K562 (cell line): ENCODE measurements around the gene FGFRL1.

Experiments used
- JUND ChIP-seq, 2 experiments: IDR thresholded peaks; 2 replicates in 1 of 2; 3 replicates in 1 of 2; pipeline ENCODE4 v1.6.1; 2011; ENCODE audit warnings: borderline replicate concordance in 2 of 2, low read depth in 2 of 2, low read length in 2 of 2, improper control_type of control experiment in 1 of 2, missing biosample characterization in 1 of 2, missing genetic modification characterization in 1 of 2, missing genetic modification reagents in 1 of 2
- KLF13 ChIP-seq: fragments of 450-650 bp; IDR thresholded peaks from 2 replicates; pipeline ENCODE4 v1.6.1; 2016; ENCODE audit warnings: missing genetic modification characterization, low read depth, mild to moderate bottlenecking, missing compliant biosample characterization, moderate library complexity, borderline replicate concordance
- NFXL1 ChIP-seq: fragments of 450-650 bp; formaldehyde crosslinking; IDR thresholded peaks from 2 replicates; pipeline ENCODE4 v1.4.0; 2021; ENCODE audit warnings: mild to moderate bottlenecking
- PHF8 ChIP-seq: fragments of 200-600 bp; sonication (generic); IDR thresholded peaks from 2 replicates; pipeline ENCODE4 v1.6.1; 2012; ENCODE audit warnings: mixed run types, mild to moderate bottlenecking, inconsistent platforms, low read length, moderate library complexity, borderline replicate concordance
- RAD21 ChIP-seq, 2 experiments: fragments of 250-450 bp in 1 of 2; fragments of 450-650 bp in 1 of 2; sonication (Bioruptor Pico) in 1 of 2; formaldehyde crosslinking in 1 of 2; IDR thresholded peaks in 1 of 2; conservative IDR thresholded peaks in 1 of 2; 2 replicates each; pipeline versions ENCODE4 v1.4.0 to v1.8.0; 2020 to 2022; ENCODE audit warnings: mild to moderate bottlenecking in 2 of 2, moderate library complexity in 1 of 2
- ZFP36 ChIP-seq: fragments of 150-350 bp; IDR thresholded peaks from 2 replicates; pipeline ENCODE4 v1.6.1; 2018; ENCODE audit warnings: low read length, low read depth; ENCODE audit not compliant: partially characterized antibody
- ZNF12 ChIP-seq: sonication (generic); formaldehyde crosslinking; IDR thresholded peaks from 2 replicates; pipeline ENCODE4 v1.4.0; 2020; ENCODE audit warnings: mild to moderate bottlenecking, missing genetic modification reagents
- ZNF586 ChIP-seq: fragments of 450-650 bp; formaldehyde crosslinking; conservative IDR thresholded peaks from 2 replicates; pipeline ENCODE4 v1.4.0; 2020; ENCODE audit warnings: mild to moderate bottlenecking, moderate library complexity
- TF ChIP-seq, protein P1 (sequence below): sonication (generic); formaldehyde crosslinking; IDR thresholded peaks from 2 replicates; pipeline ENCODE4 v1.9.0; 2022; ENCODE audit warnings: mild to moderate bottlenecking, missing genetic modification reagents
- TF ChIP-seq, protein P2 (sequence below): fragments of 250-450 bp; sonication (Bioruptor Pico); IDR thresholded peaks from 2 replicates; pipeline ENCODE4 v1.5.0; 2020; ENCODE audit warnings: mild to moderate bottlenecking, borderline replicate concordance
- TF ChIP-seq, protein P3 (sequence below): fragments of 450-650 bp; conservative IDR thresholded peaks from 2 replicates; pipeline ENCODE4 v1.6.1; 2016; ENCODE audit warnings: missing genetic modification characterization, low read depth, mild to moderate bottlenecking, control low read depth, missing compliant biosample characterization
- TF ChIP-seq, protein P4 (sequence below): sonication (generic); formaldehyde crosslinking; IDR thresholded peaks from 2 replicates; pipeline ENCODE4 v1.8.1; 2023; ENCODE audit warnings: mild to moderate bottlenecking, missing genetic modification reagents
- TF ChIP-seq, protein P5 (sequence below), 3 experiments: IDR thresholded peaks in 2 of 3; conservative IDR thresholded peaks in 1 of 3; 2 replicates each; pipeline ENCODE4 v1.5.1; 2011 to 2012; ENCODE audit warnings: low read length in 3 of 3, mild to moderate bottlenecking in 3 of 3, control low read depth in 2 of 3, improper control_type of control experiment in 1 of 3, inconsistent platforms in 1 of 3, low read depth in 1 of 3, mixed read lengths in 1 of 3, moderate library complexity in 1 of 3; ENCODE audit not compliant: insufficient read depth in 2 of 3
- TF ChIP-seq, protein P6 (sequence below): fragments of 450-650 bp; IDR thresholded peaks from 2 replicates; pipeline ENCODE4 v1.7.1; 2018; ENCODE audit warnings: mild to moderate bottlenecking, low read depth; ENCODE audit not compliant: partially characterized antibody

DNA sequence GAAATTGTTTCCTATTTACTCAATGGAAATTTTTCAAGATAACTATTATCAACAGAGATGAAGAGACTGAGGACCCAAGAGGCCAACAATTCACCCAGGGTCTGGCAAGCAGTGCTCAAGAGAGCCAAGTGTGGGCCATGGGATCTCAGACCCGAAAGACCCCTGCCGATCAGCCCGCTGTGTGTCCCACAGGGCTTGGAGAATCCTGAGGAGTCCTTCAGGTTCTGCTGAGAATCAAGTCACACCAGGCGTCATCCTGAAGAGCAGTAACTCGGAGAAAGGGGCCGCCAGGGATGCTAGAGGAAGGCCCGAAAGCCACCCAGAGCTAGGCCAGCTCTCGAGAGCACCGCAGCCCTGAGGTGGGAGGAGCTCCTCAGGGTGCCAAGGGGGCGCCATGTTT is 48.7 kb downstream of the FGFRL1 start:
- TF ChIP-seq, protein P1, sequence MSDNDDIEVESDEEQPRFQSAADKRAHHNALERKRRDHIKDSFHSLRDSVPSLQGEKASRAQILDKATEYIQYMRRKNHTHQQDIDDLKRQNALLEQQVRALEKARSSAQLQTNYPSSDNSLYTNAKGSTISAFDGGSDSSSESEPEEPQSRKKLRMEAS (CRISPR knock-in tag) = no peak
- TF ChIP-seq, protein P2, sequence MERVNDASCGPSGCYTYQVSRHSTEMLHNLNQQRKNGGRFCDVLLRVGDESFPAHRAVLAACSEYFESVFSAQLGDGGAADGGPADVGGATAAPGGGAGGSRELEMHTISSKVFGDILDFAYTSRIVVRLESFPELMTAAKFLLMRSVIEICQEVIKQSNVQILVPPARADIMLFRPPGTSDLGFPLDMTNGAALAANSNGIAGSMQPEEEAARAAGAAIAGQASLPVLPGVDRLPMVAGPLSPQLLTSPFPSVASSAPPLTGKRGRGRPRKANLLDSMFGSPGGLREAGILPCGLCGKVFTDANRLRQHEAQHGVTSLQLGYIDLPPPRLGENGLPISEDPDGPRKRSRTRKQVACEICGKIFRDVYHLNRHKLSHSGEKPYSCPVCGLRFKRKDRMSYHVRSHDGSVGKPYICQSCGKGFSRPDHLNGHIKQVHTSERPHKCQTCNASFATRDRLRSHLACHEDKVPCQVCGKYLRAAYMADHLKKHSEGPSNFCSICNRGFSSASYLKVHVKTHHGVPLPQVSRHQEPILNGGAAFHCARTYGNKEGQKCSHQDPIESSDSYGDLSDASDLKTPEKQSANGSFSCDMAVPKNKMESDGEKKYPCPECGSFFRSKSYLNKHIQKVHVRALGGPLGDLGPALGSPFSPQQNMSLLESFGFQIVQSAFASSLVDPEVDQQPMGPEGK (CRISPR knock-in tag) = no peak
- no peak for TF ChIP-seq ZNF586
- no peak for TF ChIP-seq KLF13 (tag)
- TF ChIP-seq, protein P3, sequence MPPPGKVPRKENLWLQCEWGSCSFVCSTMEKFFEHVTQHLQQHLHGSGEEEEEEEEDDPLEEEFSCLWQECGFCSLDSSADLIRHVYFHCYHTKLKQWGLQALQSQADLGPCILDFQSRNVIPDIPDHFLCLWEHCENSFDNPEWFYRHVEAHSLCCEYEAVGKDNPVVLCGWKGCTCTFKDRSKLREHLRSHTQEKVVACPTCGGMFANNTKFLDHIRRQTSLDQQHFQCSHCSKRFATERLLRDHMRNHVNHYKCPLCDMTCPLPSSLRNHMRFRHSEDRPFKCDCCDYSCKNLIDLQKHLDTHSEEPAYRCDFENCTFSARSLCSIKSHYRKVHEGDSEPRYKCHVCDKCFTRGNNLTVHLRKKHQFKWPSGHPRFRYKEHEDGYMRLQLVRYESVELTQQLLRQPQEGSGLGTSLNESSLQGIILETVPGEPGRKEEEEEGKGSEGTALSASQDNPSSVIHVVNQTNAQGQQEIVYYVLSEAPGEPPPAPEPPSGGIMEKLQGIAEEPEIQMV (tag) = no peak
- TF ChIP-seq NFXL1 = no peak
- TF ChIP-seq, protein P4, sequence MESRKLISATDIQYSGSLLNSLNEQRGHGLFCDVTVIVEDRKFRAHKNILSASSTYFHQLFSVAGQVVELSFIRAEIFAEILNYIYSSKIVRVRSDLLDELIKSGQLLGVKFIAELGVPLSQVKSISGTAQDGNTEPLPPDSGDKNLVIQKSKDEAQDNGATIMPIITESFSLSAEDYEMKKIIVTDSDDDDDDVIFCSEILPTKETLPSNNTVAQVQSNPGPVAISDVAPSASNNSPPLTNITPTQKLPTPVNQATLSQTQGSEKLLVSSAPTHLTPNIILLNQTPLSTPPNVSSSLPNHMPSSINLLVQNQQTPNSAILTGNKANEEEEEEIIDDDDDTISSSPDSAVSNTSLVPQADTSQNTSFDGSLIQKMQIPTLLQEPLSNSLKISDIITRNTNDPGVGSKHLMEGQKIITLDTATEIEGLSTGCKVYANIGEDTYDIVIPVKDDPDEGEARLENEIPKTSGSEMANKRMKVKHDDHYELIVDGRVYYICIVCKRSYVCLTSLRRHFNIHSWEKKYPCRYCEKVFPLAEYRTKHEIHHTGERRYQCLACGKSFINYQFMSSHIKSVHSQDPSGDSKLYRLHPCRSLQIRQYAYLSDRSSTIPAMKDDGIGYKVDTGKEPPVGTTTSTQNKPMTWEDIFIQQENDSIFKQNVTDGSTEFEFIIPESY (CRISPR knock-in tag) = no peak
- no peak for TF ChIP-seq PHF8
- TF ChIP-seq, protein P5, sequence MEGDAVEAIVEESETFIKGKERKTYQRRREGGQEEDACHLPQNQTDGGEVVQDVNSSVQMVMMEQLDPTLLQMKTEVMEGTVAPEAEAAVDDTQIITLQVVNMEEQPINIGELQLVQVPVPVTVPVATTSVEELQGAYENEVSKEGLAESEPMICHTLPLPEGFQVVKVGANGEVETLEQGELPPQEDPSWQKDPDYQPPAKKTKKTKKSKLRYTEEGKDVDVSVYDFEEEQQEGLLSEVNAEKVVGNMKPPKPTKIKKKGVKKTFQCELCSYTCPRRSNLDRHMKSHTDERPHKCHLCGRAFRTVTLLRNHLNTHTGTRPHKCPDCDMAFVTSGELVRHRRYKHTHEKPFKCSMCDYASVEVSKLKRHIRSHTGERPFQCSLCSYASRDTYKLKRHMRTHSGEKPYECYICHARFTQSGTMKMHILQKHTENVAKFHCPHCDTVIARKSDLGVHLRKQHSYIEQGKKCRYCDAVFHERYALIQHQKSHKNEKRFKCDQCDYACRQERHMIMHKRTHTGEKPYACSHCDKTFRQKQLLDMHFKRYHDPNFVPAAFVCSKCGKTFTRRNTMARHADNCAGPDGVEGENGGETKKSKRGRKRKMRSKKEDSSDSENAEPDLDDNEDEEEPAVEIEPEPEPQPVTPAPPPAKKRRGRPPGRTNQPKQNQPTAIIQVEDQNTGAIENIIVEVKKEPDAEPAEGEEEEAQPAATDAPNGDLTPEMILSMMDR (IDR thresholded peaks at IDR 0.05 in 2 of 3, conservative IDR thresholded peaks at IDR 0.05 in 1 of 3; ENCODE audit: insufficient read depth in 2 of 3, low read depth in 1 of 3, low read length in 3 of 3) = no peak
- no peak for TF ChIP-seq ZNF12 (CRISPR knock-in tag)
- TF ChIP-seq, protein P6, sequence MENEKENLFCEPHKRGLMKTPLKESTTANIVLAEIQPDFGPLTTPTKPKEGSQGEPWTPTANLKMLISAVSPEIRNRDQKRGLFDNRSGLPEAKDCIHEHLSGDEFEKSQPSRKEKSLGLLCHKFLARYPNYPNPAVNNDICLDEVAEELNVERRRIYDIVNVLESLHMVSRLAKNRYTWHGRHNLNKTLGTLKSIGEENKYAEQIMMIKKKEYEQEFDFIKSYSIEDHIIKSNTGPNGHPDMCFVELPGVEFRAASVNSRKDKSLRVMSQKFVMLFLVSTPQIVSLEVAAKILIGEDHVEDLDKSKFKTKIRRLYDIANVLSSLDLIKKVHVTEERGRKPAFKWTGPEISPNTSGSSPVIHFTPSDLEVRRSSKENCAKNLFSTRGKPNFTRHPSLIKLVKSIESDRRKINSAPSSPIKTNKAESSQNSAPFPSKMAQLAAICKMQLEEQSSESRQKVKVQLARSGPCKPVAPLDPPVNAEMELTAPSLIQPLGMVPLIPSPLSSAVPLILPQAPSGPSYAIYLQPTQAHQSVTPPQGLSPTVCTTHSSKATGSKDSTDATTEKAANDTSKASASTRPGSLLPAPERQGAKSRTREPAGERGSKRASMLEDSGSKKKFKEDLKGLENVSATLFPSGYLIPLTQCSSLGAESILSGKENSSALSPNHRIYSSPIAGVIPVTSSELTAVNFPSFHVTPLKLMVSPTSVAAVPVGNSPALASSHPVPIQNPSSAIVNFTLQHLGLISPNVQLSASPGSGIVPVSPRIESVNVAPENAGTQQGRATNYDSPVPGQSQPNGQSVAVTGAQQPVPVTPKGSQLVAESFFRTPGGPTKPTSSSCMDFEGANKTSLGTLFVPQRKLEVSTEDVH = no peak
- no peak for TF ChIP-seq RAD21 (CRISPR knock-in tag; conservative IDR thresholded peaks at IDR 0.05 in 1 of 2, IDR thresholded peaks at IDR 0.05 in 1 of 2)
- no peak for TF ChIP-seq JUND (IDR thresholded peaks at IDR 0.05; ENCODE audit: borderline replicate concordance, low read depth, low read length)
- no peak for TF ChIP-seq JUND (tag; IDR thresholded peaks at IDR 0.05; ENCODE audit: borderline replicate concordance, low read depth, low read length)
- TF ChIP-seq ZFP36 = no peak
